Stimulated activated CD8-positive, alpha-beta memory T cell treated with anti-CD3 and anti-CD28 coated beads, Interleukin-7, amount 100 ng/mL, for 1 hour (primary cell): ENCODE data around the gene RETREG3.
"Not testable (repeated sequence)": the region's sequence is repeated elsewhere in the genome, so short reads cannot be mapped to it uniquely, and the experiment has no call there.

Source experiments
- DNase-seq, 2 donors: peaks; one replicate each; pipeline ENCODE4 v3.0.0-alpha.2; 2020; ENCODE audit warnings: low read depth in 2 of 2

Gene RETREG3, protein sequence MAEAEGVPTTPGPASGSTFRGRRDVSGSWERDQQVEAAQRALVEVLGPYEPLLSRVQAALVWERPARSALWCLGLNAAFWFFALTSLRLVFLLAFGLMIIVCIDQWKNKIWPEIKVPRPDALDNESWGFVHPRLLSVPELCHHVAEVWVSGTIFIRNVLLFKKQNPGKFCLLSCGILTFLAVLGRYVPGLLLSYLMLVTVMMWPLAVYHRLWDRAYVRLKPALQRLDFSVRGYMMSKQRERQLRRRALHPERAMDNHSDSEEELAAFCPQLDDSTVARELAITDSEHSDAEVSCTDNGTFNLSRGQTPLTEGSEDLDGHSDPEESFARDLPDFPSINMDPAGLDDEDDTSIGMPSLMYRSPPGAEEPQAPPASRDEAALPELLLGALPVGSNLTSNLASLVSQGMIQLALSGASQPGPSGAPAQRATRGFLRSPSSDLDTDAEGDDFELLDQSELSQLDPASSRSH

DNA sequence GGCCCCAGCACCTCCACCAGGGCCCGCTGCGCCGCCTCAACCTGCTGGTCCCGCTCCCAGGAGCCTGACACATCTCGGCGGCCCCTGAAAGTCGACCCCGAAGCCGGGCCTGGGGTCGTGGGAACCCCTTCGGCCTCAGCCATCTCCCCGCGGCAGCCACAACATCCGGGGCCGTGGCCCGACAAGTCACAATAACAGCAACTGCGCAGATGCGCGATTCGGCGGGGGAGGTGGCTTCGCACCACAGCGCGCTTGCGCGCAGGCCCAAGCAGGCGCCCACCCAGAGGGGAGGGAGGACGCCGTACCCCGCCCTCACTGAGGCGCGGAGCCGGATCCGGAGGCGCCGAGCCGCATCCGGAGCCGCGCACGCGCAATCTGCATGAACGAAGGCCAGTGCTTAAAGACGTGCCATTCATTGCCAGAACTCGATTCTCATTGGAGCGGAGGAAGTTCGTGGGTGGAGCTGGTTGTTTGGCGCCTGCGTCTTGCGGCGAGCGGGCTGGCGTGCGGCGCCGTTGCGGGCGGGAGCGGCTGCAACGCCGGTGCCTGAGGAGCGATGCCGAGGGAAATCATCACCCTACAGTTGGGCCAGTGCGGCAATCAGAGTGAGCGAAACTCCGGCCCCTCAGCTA is at the start of gene RETREG3, which contains the start of gene TUBG1:
Gene RETREG3, minus strand, starts transcription at position 193 of the 632 bp plus-strand sequence. Its CDS starts 50 bp downstream, at position 143.
Gene TUBG1, plus strand, starts transcription at position 502 of the 632 bp plus-strand sequence. Its CDS starts 55 bp downstream, at position 557.
- peak; percentile 98 to 99 for DNase-seq

DNA sequence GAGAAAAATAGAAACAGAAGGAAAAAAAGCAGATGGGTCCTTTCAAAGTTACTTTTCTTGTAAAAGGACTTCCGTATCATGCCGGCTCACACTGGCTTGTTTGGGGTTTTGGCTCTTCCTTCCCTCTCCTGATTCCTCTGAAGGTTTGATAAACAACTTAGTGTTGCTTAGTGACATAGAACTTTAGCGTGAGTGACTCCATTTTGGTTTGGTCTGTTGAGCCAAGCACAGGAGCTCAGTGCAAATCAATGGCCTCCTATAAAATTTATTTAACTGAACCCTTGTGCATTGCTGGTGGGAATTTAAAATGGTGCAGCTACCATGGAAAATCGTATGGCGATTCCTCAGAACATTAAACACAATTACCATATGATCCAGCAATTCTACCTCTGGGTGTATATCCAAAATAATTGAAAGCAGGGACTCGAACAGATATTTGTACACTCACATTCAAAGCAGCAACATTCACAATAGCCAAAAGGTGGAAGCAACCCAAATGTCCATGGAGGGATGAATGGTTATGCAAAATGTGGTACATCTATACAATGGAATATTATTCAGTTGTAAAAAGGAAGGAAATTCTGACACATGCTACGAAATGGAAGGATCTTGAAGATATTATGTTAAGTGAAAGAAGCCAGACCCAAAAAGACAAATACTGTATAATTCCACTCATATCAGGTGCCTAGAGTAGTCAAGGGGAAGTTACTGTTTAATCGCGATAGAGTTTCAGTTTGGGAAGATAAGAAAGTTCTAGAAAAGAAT is 48.8 kb upstream of the RETREG3 start:
- no peak for DNase-seq

GRCh38 chr17:42655528-42655927 is 46.4 kb upstream of the RETREG3 start:
- DNase-seq, result no peak

DNA sequence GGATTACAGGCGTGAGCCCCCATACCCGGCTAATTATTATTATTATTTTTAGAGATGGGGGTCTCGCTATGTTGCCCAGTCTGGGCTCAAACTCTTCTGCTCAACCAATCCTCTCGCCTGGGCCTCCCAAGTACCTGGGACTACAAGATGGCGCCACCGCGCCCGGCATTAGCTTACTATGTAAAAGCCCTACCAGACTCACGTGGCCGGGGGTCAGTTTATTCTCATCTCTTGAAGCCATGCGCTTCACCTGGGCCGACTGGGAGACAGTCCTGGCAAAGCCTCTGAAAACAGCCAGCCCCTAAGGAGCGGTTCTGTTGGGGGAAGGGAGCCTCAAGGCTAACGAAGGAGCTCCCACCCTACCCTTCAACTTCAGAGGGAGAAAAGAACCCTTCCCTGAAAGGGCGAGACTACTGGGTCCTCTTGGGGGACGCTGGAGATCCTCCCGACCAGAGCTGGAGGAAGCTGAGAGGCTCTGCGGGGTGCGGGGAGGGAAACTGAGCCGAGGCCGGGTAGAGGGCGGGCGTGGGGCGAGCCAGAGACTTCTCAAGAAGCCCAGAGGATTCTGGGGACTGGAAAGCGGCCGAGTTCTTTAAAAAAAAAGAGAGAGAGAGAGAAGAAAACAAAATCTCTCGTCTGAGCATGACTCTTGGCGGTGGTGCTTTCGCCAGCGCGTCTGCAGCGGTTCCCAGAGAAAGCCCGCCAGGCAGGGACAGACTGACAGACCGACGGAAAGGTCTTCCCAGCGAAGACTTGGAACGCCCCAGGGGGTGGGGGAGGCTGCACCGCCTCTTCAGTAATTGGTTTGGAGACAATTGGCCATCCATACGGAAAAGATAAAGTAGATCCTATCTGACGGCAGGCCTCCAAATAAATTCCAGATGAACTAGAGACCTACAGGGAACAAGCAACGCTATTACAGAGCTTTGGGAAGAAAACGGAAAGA is 44.3 kb upstream of the RETREG3 start:
- no peak for DNase-seq

GRCh38 chr17:42651392-42651791 is 42.2 kb upstream of the RETREG3 start:
- DNase-seq, result no peak

GRCh38 chr17:42647778-42648177 is 38.6 kb upstream of the RETREG3 start:
- no peak for DNase-seq

DNA sequence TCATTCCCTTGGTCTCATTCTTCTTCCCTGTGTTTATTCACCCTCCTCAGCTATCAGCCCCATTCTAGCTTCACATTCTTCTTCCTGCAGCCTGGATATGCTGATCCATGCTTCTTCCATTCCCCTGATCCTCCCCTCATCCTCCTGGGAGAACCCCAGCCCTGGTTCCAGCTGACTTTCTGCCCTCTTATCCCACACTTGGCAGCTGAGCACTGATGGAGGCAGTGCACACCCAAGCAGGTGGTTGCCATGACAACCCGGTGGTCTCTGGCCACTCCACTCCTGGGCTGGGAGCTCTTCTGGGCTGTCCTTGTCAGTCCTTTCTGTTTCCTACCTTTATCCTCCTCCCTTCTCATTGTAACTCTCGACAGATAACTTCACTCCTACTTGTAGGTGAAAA is 33.2 kb upstream of the RETREG3 start:
- no peak for DNase-seq

GRCh38 chr17:42640121-42640520 is 30.9 kb upstream of the RETREG3 start:
- no peak for DNase-seq

DNA sequence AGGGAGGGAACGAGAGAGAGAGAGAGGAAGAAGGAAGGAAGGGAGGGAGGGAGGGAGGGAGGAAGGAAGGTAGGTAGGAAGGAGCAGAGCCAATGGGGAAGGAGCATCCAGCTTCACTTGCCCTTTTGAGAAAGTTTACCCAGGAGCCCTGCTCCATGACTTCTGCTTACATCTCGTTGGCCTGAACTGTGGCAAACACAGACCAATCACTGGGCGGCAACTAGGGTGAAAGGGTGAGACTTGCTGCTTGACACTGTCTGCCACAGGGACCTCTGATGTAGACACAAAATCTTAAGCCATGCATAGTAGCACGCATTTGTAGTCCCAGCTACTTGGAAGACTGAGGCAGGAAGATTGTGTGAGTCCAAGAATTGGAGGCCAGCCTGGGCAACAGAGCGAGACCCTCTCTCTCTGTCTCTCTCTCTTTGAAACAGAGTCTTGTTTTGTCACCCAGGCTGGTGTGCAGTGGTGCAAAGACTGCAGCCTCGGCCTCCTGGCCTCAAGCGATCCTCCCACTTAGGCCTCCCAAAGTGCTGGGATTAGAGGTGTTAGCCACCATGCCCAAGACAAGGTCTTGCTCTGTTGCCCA is 30.4 kb upstream of the RETREG3 start:
- DNase-seq, result no peak

DNA sequence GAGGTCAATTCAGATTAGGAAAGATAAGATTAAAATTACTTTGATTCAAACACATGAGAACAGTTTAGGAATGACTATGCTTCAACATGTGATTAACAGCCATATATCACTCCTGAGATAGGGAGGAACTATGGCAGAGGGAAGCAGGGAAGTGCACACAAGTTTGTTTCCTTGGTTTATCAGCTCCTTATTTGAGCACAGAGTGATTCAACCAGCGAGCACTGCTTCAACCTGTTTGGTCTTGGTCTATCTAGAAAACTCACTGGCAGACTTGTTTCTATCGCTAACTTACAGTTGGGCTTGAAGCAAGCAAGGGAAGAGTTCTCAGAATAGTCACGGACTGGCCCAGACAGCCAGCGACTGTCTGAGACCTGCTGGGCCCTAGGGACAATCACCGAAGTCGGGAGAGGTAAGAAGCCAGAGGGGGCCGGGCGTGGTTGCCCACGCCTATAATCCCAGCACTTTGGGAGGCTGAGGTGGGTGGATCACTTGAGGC is 23.8 kb upstream of the RETREG3 start:
- DNase-seq, result no peak

- no peak for DNase-seq
Measured at GRCh38 chr17:42629411-42630009, 20.3 kb upstream of the RETREG3 start.

GRCh38 chr17:42627032-42627764 is 18.0 kb upstream of the RETREG3 start:
- not testable (repeated sequence) for DNase-seq

GRCh38 chr17:42623732-42624596 is 14.8 kb upstream of the RETREG3 start:
- DNase-seq, result no peak

- no peak for DNase-seq
Measured at GRCh38 chr17:42623271-42623670, 14.1 kb upstream of the RETREG3 start.

DNA sequence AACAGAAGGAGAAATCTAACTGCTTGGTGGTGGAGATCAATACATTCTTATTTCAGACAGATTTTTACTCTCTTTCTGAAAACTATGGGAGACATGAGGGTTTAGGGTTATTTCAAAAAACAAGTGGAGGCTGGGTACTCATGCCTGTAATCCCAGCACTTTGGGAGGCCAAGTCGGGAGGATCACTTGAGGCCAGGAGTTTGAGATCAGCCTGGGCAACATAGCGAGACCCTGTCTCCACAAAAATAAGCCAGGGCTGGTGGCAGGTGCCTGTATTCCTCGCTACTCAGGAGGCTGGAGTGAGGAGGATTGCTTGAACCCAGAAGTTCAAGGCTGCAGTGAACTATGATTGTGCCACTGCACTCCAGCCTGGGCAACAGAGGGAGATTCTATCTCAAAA is 12.8 kb upstream of the RETREG3 start:
- DNase-seq, result not testable (repeated sequence)

DNA sequence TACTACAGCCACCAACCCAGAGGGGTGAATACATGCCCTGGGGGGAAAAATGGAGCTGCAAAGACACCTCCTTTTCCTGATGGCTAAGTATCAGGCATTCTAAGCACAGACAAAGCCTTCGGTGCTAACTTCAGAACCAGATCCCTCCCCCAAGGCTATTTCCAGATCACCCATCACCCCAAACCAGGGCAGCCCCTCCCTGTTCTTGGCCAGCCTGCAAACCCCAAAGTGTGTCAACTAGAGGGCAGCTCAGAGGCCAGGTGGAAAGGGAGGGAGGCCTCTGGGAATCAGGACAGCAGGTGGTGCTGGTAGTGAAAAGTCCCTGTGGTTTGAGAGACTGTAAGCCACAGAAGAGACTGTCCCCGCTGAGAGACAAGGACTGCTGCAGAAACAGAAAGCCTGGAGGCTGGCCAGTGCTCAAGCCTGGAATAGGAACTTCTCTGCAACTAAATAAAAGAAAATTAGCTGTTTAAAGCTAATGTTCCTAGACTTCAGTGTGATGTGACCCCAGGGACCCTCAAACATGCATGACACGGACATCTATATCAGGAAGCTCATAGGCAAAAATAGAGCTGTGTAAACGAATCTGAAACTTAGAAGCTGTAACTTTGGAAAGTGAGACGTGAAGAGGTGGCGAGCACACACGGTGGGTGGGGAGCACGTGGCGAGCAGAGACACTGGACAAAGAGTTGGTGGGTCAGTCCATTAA is 9.4 kb upstream of the RETREG3 start:
- DNase-seq, result no peak

- no peak for DNase-seq
Measured at GRCh38 chr17:42617956-42618431, 8.8 kb upstream of the RETREG3 start.
